GM12891 (cell line): ENCODE measurements around the gene C4orf50.

Experiments used
- POLR2A ChIP-seq: IDR thresholded peaks from 2 replicates; pipeline ENCODE4 v1.6.1; 2011; ENCODE audit warnings: low read depth, low read length, control low read depth
- POLR2AphosphoS5 ChIP-seq: IDR thresholded peaks from 2 replicates; pipeline ENCODE4 v1.6.1; 2011; ENCODE audit warnings: low read depth, low read length, control low read depth
- POU2F2 ChIP-seq: IDR thresholded peaks from 2 replicates; pipeline ENCODE4 v1.6.1; 2011; ENCODE audit warnings: low read depth, mild to moderate bottlenecking, control low read depth, low read length, moderate library complexity
- SPI1 ChIP-seq: IDR thresholded peaks from 2 replicates; pipeline ENCODE4 v1.6.1; 2011; ENCODE audit warnings: low read depth, low read length, control low read depth
- TAF1 ChIP-seq: IDR thresholded peaks from 2 replicates; pipeline ENCODE4 v1.6.1; 2011; ENCODE audit warnings: low read depth, low read length, control low read depth

DNA sequence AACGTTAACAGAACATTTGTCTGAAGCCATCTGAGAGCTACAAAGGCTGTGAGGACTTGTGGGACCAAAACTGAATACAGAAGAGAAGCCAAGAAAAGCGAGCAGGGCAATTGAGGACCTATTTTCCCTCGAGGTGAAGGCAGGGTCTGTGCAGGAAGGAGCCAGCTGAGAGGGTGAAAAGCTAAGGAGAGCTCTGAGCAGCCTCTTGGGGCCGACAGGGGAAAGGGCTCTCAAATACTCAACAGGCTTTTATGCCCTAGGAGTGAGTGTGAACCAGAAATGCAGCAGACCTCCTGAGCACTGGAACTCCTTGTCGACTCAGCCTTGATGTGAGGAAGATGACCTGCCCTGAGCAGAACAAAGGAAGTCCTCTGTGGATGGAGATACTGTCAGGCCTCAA, 54.2 kb downstream of the C4orf50 start:
- TF ChIP-seq POLR2A (no peak), POLR2AphosphoS5 (no peak), SPI1 (no peak), TAF1 (no peak), POU2F2 (no peak)
